GM08714 (cell line): ENCODE measurements around the gene WDR35.

Source experiments
- H3K4me3 ChIP-seq: fragments of 200-500 bp; sonication (Bioruptor generic); 2 replicates; pipeline ENCODE4 v1.5.1; 2014; ENCODE audit warnings: mild to moderate bottlenecking, low read length, inconsistent platforms
- ZNF274 ChIP-seq: IDR thresholded peaks from 2 replicates; pipeline ENCODE4 v1.6.1; 2012; ENCODE audit warnings: mild to moderate bottlenecking, low read depth, low read length

Gene WDR35

DNA sequence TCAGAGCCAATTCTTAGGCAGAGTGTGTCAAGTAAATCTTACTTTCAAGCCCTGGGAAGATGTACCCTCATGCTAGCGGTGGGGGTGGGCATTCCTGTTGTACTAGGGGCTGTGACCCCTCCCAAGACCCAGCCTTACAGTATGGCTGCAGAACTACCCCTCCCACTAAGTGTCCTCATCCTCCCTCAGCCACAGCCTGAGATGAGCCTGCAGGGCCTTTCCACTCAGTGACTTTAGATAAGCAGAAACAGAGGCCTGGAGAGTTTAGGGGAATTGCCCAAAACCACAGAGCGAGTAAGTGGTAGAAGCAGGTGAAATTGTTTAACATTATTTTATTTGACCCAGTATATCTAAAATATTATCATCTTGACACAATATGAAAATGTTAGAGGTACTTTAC is 124.8 kb downstream of the WDR35 start:
- no peak overlapping the region for H3K4me3 ChIP-seq
- TF ChIP-seq ZNF274, result no peak

DNA sequence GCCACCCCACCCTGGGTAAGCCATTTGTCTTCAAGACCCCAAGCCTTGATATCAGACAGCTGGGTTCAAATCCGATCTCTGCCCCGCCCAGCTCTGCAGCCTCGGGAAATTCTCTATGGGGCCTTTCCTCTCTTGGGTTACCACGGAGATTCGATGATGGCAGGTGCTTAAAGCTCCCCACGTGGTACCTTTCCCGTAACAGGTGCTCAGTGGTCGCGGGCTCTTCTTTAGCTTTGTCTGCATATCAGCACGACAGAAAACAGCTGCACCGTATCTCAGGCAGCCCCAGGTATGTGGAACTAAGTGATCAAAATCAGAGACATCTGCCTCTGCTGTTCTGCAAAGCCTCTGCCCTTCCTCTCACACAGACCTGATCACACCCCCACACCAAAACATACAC is 125.5 kb downstream of the WDR35 start:
- TF ChIP-seq ZNF274, result no peak
- H3K4me3 ChIP-seq, result no peak overlapping the region

DNA sequence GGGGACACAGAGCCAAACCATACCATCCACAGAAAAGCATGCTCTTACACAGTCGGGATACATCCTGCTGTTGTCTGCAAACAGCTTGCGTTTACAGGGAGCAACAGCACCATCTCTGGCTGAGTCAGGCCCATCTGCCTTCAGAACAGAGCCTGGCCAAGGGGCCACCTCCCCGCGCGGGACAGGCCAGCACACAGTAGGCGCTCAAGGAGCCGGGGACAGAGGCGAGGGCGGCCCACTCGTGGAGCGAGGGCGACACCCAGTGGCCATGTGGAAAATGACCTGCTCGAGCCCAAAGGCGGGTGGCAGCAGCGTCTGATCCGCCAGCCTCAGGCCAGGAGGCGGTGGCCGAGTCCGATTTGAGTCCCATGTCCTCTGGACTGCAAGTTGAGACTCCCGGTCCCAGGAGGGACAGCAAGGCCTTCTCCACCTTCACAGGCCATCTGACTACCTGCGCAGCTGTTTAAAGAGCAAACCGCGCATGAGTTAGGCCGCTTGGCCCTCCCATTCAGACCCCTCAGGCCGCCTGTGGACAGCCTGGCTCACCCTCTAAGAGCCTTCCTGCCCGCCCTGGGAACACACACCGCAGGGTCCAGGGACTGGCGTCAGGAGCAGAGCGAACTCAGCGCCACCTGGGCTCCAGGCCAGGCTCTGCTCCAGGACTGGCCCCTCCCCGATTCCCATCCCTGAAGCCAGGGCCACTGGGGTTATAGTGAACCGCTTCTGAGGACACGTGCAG is 126.4 kb downstream of the WDR35 start:
- no peak overlapping the region for H3K4me3 ChIP-seq

DNA sequence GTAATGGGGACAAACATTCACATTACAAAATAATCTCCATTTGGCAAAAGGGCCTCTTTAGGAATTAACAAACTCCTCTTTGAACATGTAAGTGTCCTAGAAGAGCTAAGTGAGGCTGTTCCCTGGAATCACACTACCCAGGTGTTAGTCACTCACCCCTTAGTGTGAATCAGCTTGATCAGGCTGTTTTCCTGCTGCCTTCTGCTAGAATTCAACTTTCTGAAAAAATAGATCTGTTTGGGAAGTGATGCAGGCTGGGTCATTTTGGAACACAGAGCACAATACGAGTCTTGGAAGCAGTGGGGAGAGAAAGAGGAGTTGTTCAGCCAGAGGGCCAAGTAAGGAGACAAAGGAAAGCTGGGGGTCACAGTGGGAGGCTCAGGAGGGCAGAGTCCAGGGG is 128.1 kb downstream of the WDR35 start:
- H3K4me3 ChIP-seq, result no peak overlapping the region
- TF ChIP-seq ZNF274, result no peak

More for the DNA sequence above, 126.4 kb downstream of the WDR35 start:
- TF ChIP-seq ZNF274, result no peak
